ENCODE results near the gene KCNMB3.
"Not testable (repeated sequence)": the region's sequence is repeated elsewhere in the genome, so short reads cannot be mapped to it uniquely, and the experiment has no call there.

The KCNMB3 gene

GRCh38 chr3:179258820-179259219 is 7.9 kb upstream of the KCNMB3 start:
- TF ChIP-seq FOXP2 (optimal IDR thresholded peaks at IDR 0.05; ENCODE audit: control extremely low read depth, extremely low read length, insufficient read depth) (no peak), EZH2 (IDR thresholded peaks at IDR 0.05) (no peak), POLR2AphosphoS5 (IDR thresholded peaks at IDR 0.05; ENCODE audit: borderline replicate concordance, low read depth, low read length) (no peak)
- H3K9me3 ChIP-seq (ENCODE audit: low read depth, low read length) = no peaks in the 10 kb centered on the region
- no peaks in the 10 kb centered on the region for H3K36me3 ChIP-seq (ENCODE audit: insufficient read depth, low read length)
- H3K9ac ChIP-seq (ENCODE audit: insufficient read length) = no peak overlapping the region
- no peak overlapping the region for H3K27ac ChIP-seq
- DNase-seq (ENCODE audit: low read depth, low spot score) = no peak
- no peak overlapping the region for H3K4me3 ChIP-seq

GRCh38 chr3:179257742-179258141 is 6.8 kb upstream of the KCNMB3 start:
- H3K9ac ChIP-seq (ENCODE audit: insufficient read length); H3K4me3 ChIP-seq; H3K36me3 ChIP-seq (ENCODE audit: insufficient read depth, low read length); DNase-seq (ENCODE audit: low read depth, low spot score); H3K27ac ChIP-seq; H3K9me3 ChIP-seq (ENCODE audit: low read depth, low read length): not testable (repeated sequence)

GRCh38 chr3:179256813-179257212 is 5.9 kb upstream of the KCNMB3 start:
- no peak overlapping the region for H3K4me3 ChIP-seq
- no peaks in the 10 kb centered on the region for H3K9me3 ChIP-seq (ENCODE audit: low read depth, low read length)
- H3K27ac ChIP-seq = no peak overlapping the region
- no peaks in the 10 kb centered on the region for H3K36me3 ChIP-seq (ENCODE audit: insufficient read depth, low read length)
- no peak for DNase-seq (ENCODE audit: low read depth, low spot score)
- no peak for TF ChIP-seq FOXP2 (optimal IDR thresholded peaks at IDR 0.05; ENCODE audit: control extremely low read depth, extremely low read length, insufficient read depth)
- no peak for TF ChIP-seq POLR2AphosphoS5 (IDR thresholded peaks at IDR 0.05; ENCODE audit: borderline replicate concordance, low read depth, low read length)
- no peak for TF ChIP-seq EZH2 (IDR thresholded peaks at IDR 0.05)
- H3K9ac ChIP-seq (ENCODE audit: insufficient read length) = no peak overlapping the region

GRCh38 chr3:179247289-179248015 is 3.5 kb downstream of the KCNMB3 start:
- no peak for DNase-seq (ENCODE audit: low read depth, low spot score)
- H3K27ac ChIP-seq = no peak overlapping the region
- TF ChIP-seq FOXP2 (optimal IDR thresholded peaks at IDR 0.05; ENCODE audit: control extremely low read depth, extremely low read length, insufficient read depth) (no peak), POLR2AphosphoS5 (IDR thresholded peaks at IDR 0.05; ENCODE audit: borderline replicate concordance, low read depth, low read length) (no peak), EZH2 (IDR thresholded peaks at IDR 0.05) (no peak)
- no peak overlapping the region for H3K4me3 ChIP-seq
- no peaks in the 10 kb centered on the region for H3K9me3 ChIP-seq (ENCODE audit: low read depth, low read length)
- no peaks in the 10 kb centered on the region for H3K36me3 ChIP-seq (ENCODE audit: insufficient read depth, low read length)
- no peak overlapping the region for H3K9ac ChIP-seq (ENCODE audit: insufficient read length)

- Histone ChIP-seq H3K9ac (ENCODE audit: insufficient read length) (no peak overlapping the region), H3K9me3 (ENCODE audit: low read depth, low read length) (no peaks in the 10 kb centered on the region), H3K27ac (no peak overlapping the region), H3K36me3 (ENCODE audit: insufficient read depth, low read length) (no peaks in the 10 kb centered on the region), H3K4me3 (no peak overlapping the region)
- no peak for TF ChIP-seq POLR2AphosphoS5 (IDR thresholded peaks at IDR 0.05; ENCODE audit: borderline replicate concordance, low read depth, low read length)
- no peak for TF ChIP-seq FOXP2 (optimal IDR thresholded peaks at IDR 0.05; ENCODE audit: control extremely low read depth, extremely low read length, insufficient read depth)
- no peak for TF ChIP-seq EZH2 (IDR thresholded peaks at IDR 0.05)
- no peak for DNase-seq (ENCODE audit: low read depth, low spot score)
Observed at GRCh38 chr3:179244878-179245277, 6.0 kb downstream of the KCNMB3 start.

GRCh38 chr3:179242859-179243258 is 8.1 kb downstream of the KCNMB3 start:
- not testable (repeated sequence) for H3K27ac ChIP-seq; DNase-seq (ENCODE audit: low read depth, low spot score); H3K36me3 ChIP-seq (ENCODE audit: insufficient read depth, low read length); H3K9ac ChIP-seq (ENCODE audit: insufficient read length); H3K9me3 ChIP-seq (ENCODE audit: low read depth, low read length); H3K4me3 ChIP-seq

- not testable (repeated sequence) for H3K27ac ChIP-seq; H3K36me3 ChIP-seq (ENCODE audit: insufficient read depth, low read length); DNase-seq (ENCODE audit: low read depth, low spot score); H3K4me3 ChIP-seq; H3K9ac ChIP-seq (ENCODE audit: insufficient read length); H3K9me3 ChIP-seq (ENCODE audit: low read depth, low read length)
Observed at GRCh38 chr3:179240299-179240698, 10.6 kb downstream of the KCNMB3 start.

- H3K9me3 ChIP-seq (ENCODE audit: low read depth, low read length) = no peaks in the 10 kb centered on the region
- peaks cover 19% of the 10 kb centered on the region for H3K36me3 ChIP-seq (ENCODE audit: insufficient read depth, low read length)
- H3K4me3 ChIP-seq = peak overlapping the region; percentile 54
- H3K9ac ChIP-seq (ENCODE audit: insufficient read length) = peak overlapping the region; percentile 4
- H3K27ac ChIP-seq = peak overlapping the region; percentile 52
- TF ChIP-seq EZH2 (IDR thresholded peaks at IDR 0.05) (no peak), POLR2AphosphoS5 (IDR thresholded peaks at IDR 0.05; ENCODE audit: borderline replicate concordance, low read depth, low read length) (no peak), FOXP2 (optimal IDR thresholded peaks at IDR 0.05; ENCODE audit: control extremely low read depth, extremely low read length, insufficient read depth) (no peak)
- no peak for DNase-seq (ENCODE audit: low read depth, low spot score)
Observed at GRCh38 chr3:179236669-179237301, 14.1 kb downstream of the KCNMB3 start.

GRCh38 chr3:179234199-179234598 is 16.7 kb downstream of the KCNMB3 start:
- H3K27ac ChIP-seq = peak overlapping the region; percentile 71
- H3K9ac ChIP-seq (ENCODE audit: insufficient read length) = peak overlapping the region; percentile 21
- peaks cover 38% of the 10 kb centered on the region for H3K36me3 ChIP-seq (ENCODE audit: insufficient read depth, low read length)
- H3K4me3 ChIP-seq = peak overlapping the region; percentile 34; the same call in 1 of the 2 replicates
- H3K9me3 ChIP-seq (ENCODE audit: low read depth, low read length) = no peaks in the 10 kb centered on the region
- TF ChIP-seq POLR2AphosphoS5 (IDR thresholded peaks at IDR 0.05; ENCODE audit: borderline replicate concordance, low read depth, low read length) (no peak), EZH2 (IDR thresholded peaks at IDR 0.05) (no peak), FOXP2 (optimal IDR thresholded peaks at IDR 0.05; ENCODE audit: control extremely low read depth, extremely low read length, insufficient read depth) (no peak)
- peak; percentile 34 for DNase-seq (ENCODE audit: low read depth, low spot score)

All from SK-N-MC (cell line).